Measurements from ENCODE around the gene TAC4.

GRCh38 chr17:49848739-49849138 lies 870 bp upstream of the TAC4 start:
- TF ChIP-seq NFXL1 (CRISPR knock-in tag; IDR thresholded peaks at IDR 0.05): no peak
- TF ChIP-seq, protein P1, sequence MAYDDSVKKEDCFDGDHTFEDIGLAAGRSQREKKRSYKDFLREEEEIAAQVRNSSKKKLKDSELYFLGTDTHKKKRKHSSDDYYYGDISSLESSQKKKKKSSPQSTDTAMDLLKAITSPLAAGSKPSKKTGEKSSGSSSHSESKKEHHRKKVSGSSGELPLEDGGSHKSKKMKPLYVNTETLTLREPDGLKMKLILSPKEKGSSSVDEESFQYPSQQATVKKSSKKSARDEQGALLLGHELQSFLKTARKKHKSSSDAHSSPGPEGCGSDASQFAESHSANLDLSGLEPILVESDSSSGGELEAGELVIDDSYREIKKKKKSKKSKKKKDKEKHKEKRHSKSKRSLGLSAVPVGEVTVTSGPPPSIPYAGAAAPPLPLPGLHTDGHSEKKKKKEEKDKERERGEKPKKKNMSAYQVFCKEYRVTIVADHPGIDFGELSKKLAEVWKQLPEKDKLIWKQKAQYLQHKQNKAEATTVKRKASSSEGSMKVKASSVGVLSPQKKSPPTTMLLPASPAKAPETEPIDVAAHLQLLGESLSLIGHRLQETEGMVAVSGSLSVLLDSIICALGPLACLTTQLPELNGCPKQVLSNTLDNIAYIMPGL (CRISPR knock-in tag; IDR thresholded peaks at IDR 0.05): no peak
- TF ChIP-seq POLR2AphosphoS5 (IDR thresholded peaks at IDR 0.05; ENCODE audit: control insufficient read depth, insufficient read depth, low read depth, low read length): no peak

Data from K562 (cell line).